ENCODE data around the gene DENND1A.

- TF ChIP-seq POLR2A (IDR thresholded peaks at IDR 0.05) (no peak), CTCF (IDR thresholded peaks at IDR 0.05) (no peak)
Observed at GRCh38 chr9:123812984-123813383, 116.9 kb downstream of the DENND1A start.

Data from heart left ventricle (tissue), 13 donors.